H9 (cell line): Measurements from ENCODE around the gene INO80B. TPM values are rescaled to one million over a fixed set of nuclear protein-coding genes. Genes with fewer than 3 reads are reported as not detected.
A peak's percentile ranks its signal among the peaks of the same experiment; 100 is the strongest.

Experiments used
- DNase-seq: peaks from one replicate; pipeline ENCODE4 v3.0.0-alpha.2; 2017
- H2AFZ ChIP-seq: one replicate; pipeline ENCODE4 v1.6.1; 2013; ENCODE audit warnings: mild to moderate bottlenecking, low read length, control low read depth, moderate library complexity
- H2AK5ac ChIP-seq: 2 replicates; pipeline ENCODE4 v1.6.1; 2013; ENCODE audit warnings: low read length, control low read depth, mixed read lengths; ENCODE audit not compliant: insufficient read length
- H2BK120ac ChIP-seq: one replicate; pipeline ENCODE4 v1.6.1; 2013; ENCODE audit warnings: low read depth, mild to moderate bottlenecking, low read length, control low read depth, inconsistent platforms; ENCODE audit not compliant: poor library complexity, severe bottlenecking
- H2BK12ac ChIP-seq: 2 replicates; pipeline ENCODE4 v1.6.1; 2013; ENCODE audit warnings: low read length, control low read depth, mixed read lengths, low read depth; ENCODE audit not compliant: insufficient read length
- H2BK15ac ChIP-seq: 2 replicates; pipeline ENCODE4 v1.6.1; 2013; ENCODE audit warnings: low read depth, low read length, control low read depth
- H2BK20ac ChIP-seq: one replicate; pipeline ENCODE4 v1.6.1; 2013; ENCODE audit warnings: low read depth, mild to moderate bottlenecking, low read length, control low read depth, inconsistent platforms; ENCODE audit not compliant: poor library complexity, severe bottlenecking
- H2BK5ac ChIP-seq: 2 replicates; pipeline ENCODE4 v1.6.1; 2013; ENCODE audit warnings: low read length, control low read depth, mixed read lengths; ENCODE audit not compliant: insufficient read length
- H3K14ac ChIP-seq: 2 replicates; pipeline ENCODE4 v1.6.1; 2013; ENCODE audit warnings: low read length, control low read depth; ENCODE audit not compliant: insufficient read depth
- H3K18ac ChIP-seq: 2 replicates; pipeline ENCODE4 v1.6.1; 2013; ENCODE audit warnings: low read depth, mild to moderate bottlenecking, mixed read lengths, low read length, control low read depth; ENCODE audit not compliant: insufficient read length
- H3K23ac ChIP-seq: 2 replicates; pipeline ENCODE4 v1.6.1; 2013; ENCODE audit warnings: low read length, control low read depth, mixed read lengths, low read depth; ENCODE audit not compliant: insufficient read length
- H3K23me2 ChIP-seq: 2 replicates; pipeline ENCODE4 v1.6.1; 2013; ENCODE audit warnings: low read depth, mild to moderate bottlenecking, mixed read lengths, low read length, control low read depth; ENCODE audit not compliant: insufficient read length, poor library complexity, severe bottlenecking
- H3K27ac ChIP-seq: 2 replicates; pipeline ENCODE4 v1.5.1; 2013; ENCODE audit warnings: low read length, control low read depth, mixed read lengths, low read depth; ENCODE audit not compliant: insufficient read length
- H3K27me3 ChIP-seq: 2 replicates; pipeline ENCODE4 v1.6.1; 2013; ENCODE audit warnings: low read length, control low read depth, inconsistent platforms; ENCODE audit not compliant: insufficient read depth
- H3K4ac ChIP-seq: 2 replicates; pipeline ENCODE4 v1.6.1; 2013; ENCODE audit warnings: low read depth, mild to moderate bottlenecking, control low read depth, inconsistent platforms, low read length, moderate library complexity
- H3K4me1 ChIP-seq: 2 replicates; pipeline ENCODE4 v1.6.1; 2013; ENCODE audit warnings: low read length, control low read depth, inconsistent platforms; ENCODE audit not compliant: insufficient read depth
- H3K4me2 ChIP-seq: 2 replicates; pipeline ENCODE4 v1.6.1; 2013; ENCODE audit warnings: low read length, control low read depth, mixed read lengths; ENCODE audit not compliant: insufficient read length, insufficient read depth
- H3K56ac ChIP-seq: 2 replicates; pipeline ENCODE4 v1.6.1; 2013; ENCODE audit warnings: low read depth, mild to moderate bottlenecking, mixed read lengths, low read length, control low read depth; ENCODE audit not compliant: insufficient read length
- H3K79me1 ChIP-seq: 2 replicates; pipeline ENCODE4 v1.6.1; 2013; ENCODE audit warnings: low read depth, mild to moderate bottlenecking, moderate library complexity, low read length, control low read depth, inconsistent platforms; ENCODE audit not compliant: insufficient read depth, poor library complexity, severe bottlenecking
- H3K79me2 ChIP-seq: 2 replicates; pipeline ENCODE4 v1.6.1; 2013; ENCODE audit warnings: low read length, control low read depth, inconsistent platforms; ENCODE audit not compliant: insufficient read depth
- H3K9ac ChIP-seq: 2 replicates; pipeline ENCODE4 v1.6.1; 2013; ENCODE audit warnings: low read length, control low read depth, mixed read lengths; ENCODE audit not compliant: insufficient read length; ENCODE audit errors: extremely low read depth
- H3K9me3 ChIP-seq: one replicate; pipeline ENCODE4 v1.6.1; 2013; ENCODE audit warnings: low read depth, low read length, inconsistent platforms; ENCODE audit not compliant: control insufficient read depth
- H3T11ph ChIP-seq: one replicate; pipeline ENCODE4 v1.6.1; 2013; ENCODE audit warnings: mild to moderate bottlenecking, low read length, control low read depth, inconsistent platforms
- H4K20me1 ChIP-seq: one replicate; pipeline ENCODE4 v1.6.1; 2013; ENCODE audit not compliant: control insufficient read depth, insufficient read length, insufficient read depth
- H4K5ac ChIP-seq: 2 replicates; pipeline ENCODE4 v1.6.1; 2013; ENCODE audit warnings: low read depth, mild to moderate bottlenecking, mixed read lengths, low read length, control low read depth; ENCODE audit not compliant: insufficient read length
- H4K8ac ChIP-seq: replicated peaks from 2 replicates; pipeline ENCODE4 v1.6.1; 2013; ENCODE audit warnings: low read length, control low read depth, mixed read lengths, low read depth; ENCODE audit not compliant: insufficient read length
- H4K91ac ChIP-seq: 2 replicates; pipeline ENCODE4 v1.6.1; 2013; ENCODE audit warnings: low read depth, mild to moderate bottlenecking, moderate library complexity, mixed read lengths, low read length, control low read depth; ENCODE audit not compliant: insufficient read length
- H3K27ac Mint-ChIP-seq, 3 experiments: 2 replicates in 2 of 3; 3 replicates in 1 of 3; pipeline ENCODE4 v1.8.0; 2020 to 2021; ENCODE audit warnings: mixed read lengths in 3 of 3, mild to moderate bottlenecking in 1 of 3, moderate library complexity in 1 of 3
- H3K27me3 Mint-ChIP-seq: 2 replicates; pipeline ENCODE4 v1.8.0; 2021; ENCODE audit warnings: low read depth, mild to moderate bottlenecking, moderate library complexity, mixed read lengths
- H3K36me3 Mint-ChIP-seq, 3 experiments: 2 replicates in 2 of 3; 3 replicates in 1 of 3; pipeline ENCODE4 v1.8.0; 2020 to 2021; ENCODE audit warnings: low read depth in 3 of 3, mixed read lengths in 3 of 3; ENCODE audit not compliant: insufficient read depth in 1 of 3
- H3K4me1 Mint-ChIP-seq, 2 experiments: 2 replicates each; pipeline ENCODE4 v1.8.0; 2020; ENCODE audit warnings: mixed read lengths in 2 of 2
- H3K4me3 Mint-ChIP-seq, 2 experiments: 2 replicates in 1 of 2; 3 replicates in 1 of 2; pipeline ENCODE4 v1.8.0; 2020 to 2021; ENCODE audit warnings: mild to moderate bottlenecking in 2 of 2, mixed read lengths in 2 of 2, moderate library complexity in 1 of 2
- H3K9me3 Mint-ChIP-seq, 2 experiments: 2 replicates in 1 of 2; 3 replicates in 1 of 2; pipeline ENCODE4 v1.8.0; 2020; ENCODE audit warnings: mild to moderate bottlenecking in 2 of 2, mixed read lengths in 2 of 2, moderate library complexity in 1 of 2
- WGBS: extraction: QIAGEN DNeasy Blood & Tissue Kit; methylation state at CpG from one replicate; pipeline ENCODE4 v1.1.7; 2013; ENCODE audit warnings: missing lambda C conversion rate, low lambda C conversion rate, mixed read lengths; ENCODE audit not compliant: insufficient read length; ENCODE audit errors: extremely low coverage; 5-methylcytosine and 5-hydroxymethylcytosine counted together
- total RNA-seq: library from RNA; stranded (reverse); gene quantifications from 2 replicates; pipeline ENCODE4 v1.2.1, GENCODE V29; 2021
- TF ChIP-seq, protein P1 (sequence below): fragments of 200-600 bp; sonication (generic); conservative IDR thresholded peaks from 3 replicates; pipeline ENCODE4 v1.8.0; 2021; ENCODE audit warnings: antibody characterized with exemption, mild to moderate bottlenecking

The INO80B gene
- total RNA-seq, 1 experiment from 2014 or later = 17.6 TPM

DNA sequence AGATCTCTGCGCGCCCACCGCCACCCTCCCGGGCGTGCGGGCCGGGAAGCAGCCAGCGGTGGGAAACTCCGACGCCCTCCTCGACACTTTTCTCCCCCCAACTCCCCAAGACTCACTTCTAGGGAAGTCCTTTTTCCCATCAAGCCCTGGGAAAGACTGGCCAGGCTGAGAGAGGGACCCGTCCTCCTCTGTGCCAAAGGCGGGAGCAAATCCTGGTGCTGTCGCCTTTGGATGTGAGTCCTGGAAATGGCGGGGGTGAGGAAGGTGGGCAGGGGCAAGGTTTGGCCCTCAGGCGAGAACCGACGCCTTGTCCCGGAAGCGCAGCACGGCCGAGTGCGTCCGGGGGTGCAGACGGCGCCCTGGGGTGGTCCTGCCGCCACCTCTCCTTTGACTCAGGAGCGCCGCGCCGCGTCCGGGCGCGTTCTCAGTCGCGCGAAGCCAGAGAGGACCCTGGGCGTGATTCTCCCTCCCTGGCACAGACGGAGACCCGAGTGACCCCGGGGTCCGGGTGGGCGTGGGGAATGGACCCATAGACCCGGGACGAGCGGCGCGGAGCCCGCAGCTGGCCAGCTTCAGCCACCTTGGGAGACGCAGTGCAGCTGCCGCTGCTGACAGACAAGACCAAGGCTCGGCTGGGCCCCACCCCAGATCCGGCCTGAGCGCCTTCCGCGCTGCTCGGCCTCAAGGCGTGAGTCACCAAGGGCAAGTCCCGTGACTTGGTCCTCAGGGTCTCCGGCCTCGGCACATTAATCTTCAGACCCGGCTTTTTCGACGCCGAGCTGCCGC is 48.0 kb downstream of the INO80B start:
- no peak overlapping the region for H3K4ac ChIP-seq
- WGBS = no CpG with 5 or more reads among the region's 67 CpGs
- Mint-ChIP-seq H3K4me3 (peak overlapping the region; percentile 72 to 85), H3K36me3 (peaks cover 24 to 33% (median 24%) of the 10 kb centered on the region in 3 experiments), H3K27ac (no peak overlapping the region), H3K9me3 (peaks cover 3 to 5% of the 10 kb centered on the region in 2 experiments; a peak in 3 of 5 replicates), H3K27me3 (peaks cover 83% of the 10 kb centered on the region), H3K4me1 (peaks cover 56 to 65% of the 10 kb centered on the region in 2 experiments)
- no peak overlapping the region for H2BK15ac ChIP-seq
- H4K8ac ChIP-seq = no peak overlapping the region
- peak overlapping the region; percentile 54 for H3K4me2 ChIP-seq
- no peak overlapping the region for H4K91ac ChIP-seq
- H3K56ac ChIP-seq = no peak overlapping the region
- peaks cover 73% of the 10 kb centered on the region for H3K27me3 ChIP-seq
- peaks cover 4% of the 10 kb centered on the region; the same call in 1 of the 2 replicates for H3K4me1 ChIP-seq
- H4K5ac ChIP-seq = no peak overlapping the region
- H3K18ac ChIP-seq = no peak overlapping the region
- no peak overlapping the region for H3K14ac ChIP-seq
- no peak overlapping the region for H2BK5ac ChIP-seq
- H2AK5ac ChIP-seq = no peak overlapping the region
- no peak overlapping the region for H2BK120ac ChIP-seq
- H2AFZ ChIP-seq = no peak overlapping the region
- peak; percentile 82 for DNase-seq
- no peak overlapping the region for H3T11ph ChIP-seq
- no peaks in the 10 kb centered on the region for H3K9me3 ChIP-seq
- H3K27ac ChIP-seq = no peak overlapping the region
- H4K20me1 ChIP-seq = no peaks in the 10 kb centered on the region
- no peak overlapping the region for H2BK20ac ChIP-seq
- no peak overlapping the region for H3K9ac ChIP-seq
- H3K79me1 ChIP-seq = no peaks in the 10 kb centered on the region
- H3K23ac ChIP-seq = no peak overlapping the region
- H3K79me2 ChIP-seq = no peaks in the 10 kb centered on the region
- H3K23me2 ChIP-seq = peaks cover 35% of the 10 kb centered on the region
- TF ChIP-seq, protein P1, sequence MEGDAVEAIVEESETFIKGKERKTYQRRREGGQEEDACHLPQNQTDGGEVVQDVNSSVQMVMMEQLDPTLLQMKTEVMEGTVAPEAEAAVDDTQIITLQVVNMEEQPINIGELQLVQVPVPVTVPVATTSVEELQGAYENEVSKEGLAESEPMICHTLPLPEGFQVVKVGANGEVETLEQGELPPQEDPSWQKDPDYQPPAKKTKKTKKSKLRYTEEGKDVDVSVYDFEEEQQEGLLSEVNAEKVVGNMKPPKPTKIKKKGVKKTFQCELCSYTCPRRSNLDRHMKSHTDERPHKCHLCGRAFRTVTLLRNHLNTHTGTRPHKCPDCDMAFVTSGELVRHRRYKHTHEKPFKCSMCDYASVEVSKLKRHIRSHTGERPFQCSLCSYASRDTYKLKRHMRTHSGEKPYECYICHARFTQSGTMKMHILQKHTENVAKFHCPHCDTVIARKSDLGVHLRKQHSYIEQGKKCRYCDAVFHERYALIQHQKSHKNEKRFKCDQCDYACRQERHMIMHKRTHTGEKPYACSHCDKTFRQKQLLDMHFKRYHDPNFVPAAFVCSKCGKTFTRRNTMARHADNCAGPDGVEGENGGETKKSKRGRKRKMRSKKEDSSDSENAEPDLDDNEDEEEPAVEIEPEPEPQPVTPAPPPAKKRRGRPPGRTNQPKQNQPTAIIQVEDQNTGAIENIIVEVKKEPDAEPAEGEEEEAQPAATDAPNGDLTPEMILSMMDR = peak; percentile 36; the same call in 2 of the 3 replicates
- H2BK12ac ChIP-seq = no peak overlapping the region
